Spleen (tissue), 11 donors: ENCODE results near the gene WLS. TPM values are rescaled to one million over a fixed set of nuclear protein-coding genes. Genes with fewer than 3 reads are reported as not detected.

Source experiments
- DNase-seq: peaks from one replicate; pipeline ENCODE4 v3.0.0-alpha.2; 2020
- H3K27ac ChIP-seq, 8 donors: fragments of 200-600 bp; sonication (generic) in 7 of 8; 1 replicate in 4 of 8; 2 replicates in 4 of 8; pipeline versions ENCODE4 v1.5.0 to v1.8.0; 2016 to 2021; ENCODE audit warnings: inconsistent platforms in 4 of 8, mild to moderate bottlenecking in 4 of 8, moderate library complexity in 1 of 8
- H3K27me3 ChIP-seq, 7 donors: fragments of 200-600 bp; sonication (generic) in 6 of 7; replicated peaks in 1 of 7; 1 replicate in 4 of 7; 2 replicates in 3 of 7; pipeline versions ENCODE4 v1.5.0 to v1.8.0; 2016 to 2021; ENCODE audit warnings: inconsistent platforms in 3 of 7, mild to moderate bottlenecking in 1 of 7
- H3K36me3 ChIP-seq, 6 donors: fragments of 200-600 bp; sonication (generic) in 5 of 6; 1 replicate in 4 of 6; 2 replicates in 2 of 6; pipeline versions ENCODE4 v1.5.0 to v1.8.0; 2016 to 2021; ENCODE audit warnings: inconsistent platforms in 2 of 6
- H3K4me1 ChIP-seq, 6 donors: fragments of 200-600 bp; sonication (generic) in 5 of 6; 1 replicate in 3 of 6; 2 replicates in 3 of 6; pipeline versions ENCODE4 v1.5.0 to v1.8.0; 2016 to 2021; ENCODE audit warnings: inconsistent platforms in 3 of 6
- H3K4me3 ChIP-seq, 8 donors: fragments of 200-600 bp; sonication (generic) in 7 of 8; 1 replicate in 4 of 8; 2 replicates in 4 of 8; pipeline versions ENCODE4 v1.5.0 to v1.8.0; 2016 to 2021; ENCODE audit warnings: inconsistent platforms in 4 of 8, mild to moderate bottlenecking in 4 of 8, moderate library complexity in 2 of 8
- H3K9me3 ChIP-seq, 8 donors: fragments of 200-600 bp; sonication (generic) in 7 of 8; 1 replicate in 4 of 8; 2 replicates in 4 of 8; pipeline versions ENCODE4 v1.5.0 to v1.8.0; 2016 to 2021; ENCODE audit warnings: inconsistent platforms in 4 of 8
- POLR2A ChIP-seq, 3 donors: fragments of 450-650 bp; IDR thresholded peaks; one replicate each; pipeline ENCODE4 v1.5.1; 2017; ENCODE audit warnings: antibody characterized with exemption in 3 of 3, mild to moderate bottlenecking in 1 of 3
- POLR2AphosphoS5 ChIP-seq, 3 donors: sonication (generic); formaldehyde crosslinking; IDR thresholded peaks; one replicate each; pipeline ENCODE4 v1.5.1; 2017; ENCODE audit warnings: antibody characterized with exemption in 3 of 3
- WGBS, 5 donors: extraction: QIAGEN DNeasy Blood & Tissue Kit in 3 of 5; methylation state at CpG; one replicate each; pipeline versions ENCODE4 v1.1.5 to v1.1.7; 2013 to 2018; 5-methylcytosine and 5-hydroxymethylcytosine counted together
- intact Hi-C: fragments of 100-400 bp; cut with DNase I; formaldehyde crosslinking; loops from one replicate; pipeline ENCODE4 v1.15.0; 2023; ENCODE audit warnings: low total_unique reads
- polyA plus RNA-seq, 3 donors: library from polyadenylated mRNA; stranded (reverse); fragments of 200-250 nt; gene quantifications; one replicate each; pipeline ENCODE4 v1.2.1, GENCODE V29; 2013
- total RNA-seq, 7 donors: library from RNA; depleted of rRNA in 3 of 7; stranded (reverse); fragments of >200 nt in 3 of 7; fragmentation: NEBNext Ultra II Directional in 4 of 7; extraction: Animal tissue kit (Norgen Biotek cat#: 25700) in 4 of 7; gene quantifications; one replicate each; pipeline versions ENCODE4 v1.1.0 to v1.2.1, GENCODE V29; 2016 to 2021
- TF ChIP-seq, protein P1 (sequence below), 11 experiments: fragments of 200-600 bp in 7 of 11; fragments of 450-650 bp in 4 of 11; sonication (generic) in 4 of 11; IDR thresholded peaks in 8 of 11; conservative IDR thresholded peaks in 3 of 11; 1 replicate in 7 of 11; 2 replicates in 4 of 11; pipeline versions ENCODE4 v1.4.0 to v1.8.0; 2016 to 2021; ENCODE audit warnings: antibody characterized with exemption in 11 of 11, inconsistent platforms in 4 of 11, mild to moderate bottlenecking in 1 of 11
- donor health status: healthy with polysubstance abuse.
- donor health status: DM: no; HTN: no; CAD: no; lungs with moderate emphysema.
- donor health status: DM: no; HTN: no; CAD: no.
- donor health status: Bipolar disorder and iron deficiency.
- donor health status: healthy.
- donor health status: DM: no; HTN: no; CAD: no.
- donor health status: DM: yes; HTN: yes; CAD: no.

Gene WLS
- total and polyA plus RNA-seq, 10 donors = 5.6 to 67.2 (median 53.2) TPM

DNA sequence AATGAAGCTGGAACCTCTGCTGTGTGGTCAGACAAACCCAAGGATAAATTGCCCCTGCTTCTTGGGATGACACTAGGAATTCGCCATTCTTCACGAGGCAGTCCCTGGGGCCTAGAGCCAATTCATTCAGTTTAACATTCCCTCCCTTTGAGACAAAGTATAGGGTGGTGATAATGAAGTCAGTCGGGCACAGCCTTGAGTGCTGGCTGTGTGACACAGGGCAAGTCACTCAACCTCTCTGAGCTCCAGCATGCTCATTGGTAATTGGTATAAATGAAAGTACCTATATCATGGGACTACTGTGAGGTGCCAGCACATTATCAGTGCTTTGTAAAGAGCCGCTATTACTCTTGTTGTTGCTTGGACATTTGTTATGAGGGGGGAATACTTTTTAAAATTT, 117.0 kb downstream of the WLS start:
- intact Hi-C loops = loop anchor here (5.0 to 10.0 kb wide), 4 partner anchors 261 to 1619 kb away; no protein-coding TSS in a partner anchor
- 78 to 92% (median 86%) methylated on average over 4 of the region's 4 CpGs for WGBS, 5 donors
- DNase-seq = no peak
- peaks cover 0 to 20% (median 8%) of the 10 kb centered on the region in 6 donors for H3K4me1 ChIP-seq
- TF ChIP-seq, protein P1, sequence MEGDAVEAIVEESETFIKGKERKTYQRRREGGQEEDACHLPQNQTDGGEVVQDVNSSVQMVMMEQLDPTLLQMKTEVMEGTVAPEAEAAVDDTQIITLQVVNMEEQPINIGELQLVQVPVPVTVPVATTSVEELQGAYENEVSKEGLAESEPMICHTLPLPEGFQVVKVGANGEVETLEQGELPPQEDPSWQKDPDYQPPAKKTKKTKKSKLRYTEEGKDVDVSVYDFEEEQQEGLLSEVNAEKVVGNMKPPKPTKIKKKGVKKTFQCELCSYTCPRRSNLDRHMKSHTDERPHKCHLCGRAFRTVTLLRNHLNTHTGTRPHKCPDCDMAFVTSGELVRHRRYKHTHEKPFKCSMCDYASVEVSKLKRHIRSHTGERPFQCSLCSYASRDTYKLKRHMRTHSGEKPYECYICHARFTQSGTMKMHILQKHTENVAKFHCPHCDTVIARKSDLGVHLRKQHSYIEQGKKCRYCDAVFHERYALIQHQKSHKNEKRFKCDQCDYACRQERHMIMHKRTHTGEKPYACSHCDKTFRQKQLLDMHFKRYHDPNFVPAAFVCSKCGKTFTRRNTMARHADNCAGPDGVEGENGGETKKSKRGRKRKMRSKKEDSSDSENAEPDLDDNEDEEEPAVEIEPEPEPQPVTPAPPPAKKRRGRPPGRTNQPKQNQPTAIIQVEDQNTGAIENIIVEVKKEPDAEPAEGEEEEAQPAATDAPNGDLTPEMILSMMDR (IDR thresholded peaks at IDR 0.05 in 8 of 11, conservative IDR thresholded peaks at IDR 0.05 in 3 of 11) = no peak
- TF ChIP-seq POLR2A (IDR thresholded peaks at IDR 0.05) = no peak
- TF ChIP-seq POLR2AphosphoS5 (IDR thresholded peaks at IDR 0.05) = no peak
- H3K27ac ChIP-seq = no peak overlapping the region
- no peak overlapping the region for H3K4me3 ChIP-seq
- no peaks in the 10 kb centered on the region for H3K9me3 ChIP-seq
- H3K36me3 ChIP-seq = no peaks in the 10 kb centered on the region
- H3K27me3 ChIP-seq = no peaks in the 10 kb centered on the region

DNA sequence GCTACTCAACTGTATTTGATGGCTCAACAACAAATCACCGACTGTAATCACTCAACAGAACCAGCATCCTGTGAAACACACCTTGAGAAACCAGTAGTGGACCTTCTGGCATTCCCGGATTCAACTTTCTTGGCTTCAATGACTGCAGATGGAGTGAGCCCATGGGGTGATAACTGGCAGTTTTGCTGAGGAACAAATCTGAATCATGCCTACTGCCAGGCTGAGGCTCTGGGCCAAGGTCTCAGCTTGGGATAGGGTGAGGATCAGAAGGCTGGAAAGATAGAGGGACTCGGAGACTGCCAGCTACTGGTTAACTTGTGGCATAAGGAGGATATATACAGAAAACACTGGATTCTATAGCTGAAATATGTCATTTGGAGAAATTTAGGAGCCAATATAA, 118.4 kb downstream of the WLS start:
- Histone ChIP-seq H3K27me3 (no peaks in the 10 kb centered on the region), H3K36me3 (no peaks in the 10 kb centered on the region), H3K9me3 (no peaks in the 10 kb centered on the region), H3K4me1 (peaks cover 0 to 17% (median 8%) of the 10 kb centered on the region in 6 donors), H3K4me3 (no peak overlapping the region), H3K27ac (no peak overlapping the region)
- TF ChIP-seq, protein P1 (IDR thresholded peaks at IDR 0.05 in 8 of 11, conservative IDR thresholded peaks at IDR 0.05 in 3 of 11) = no peak
- TF ChIP-seq POLR2AphosphoS5 (IDR thresholded peaks at IDR 0.05) (no peak), POLR2A (IDR thresholded peaks at IDR 0.05) (no peak)
- 80 to 95% (median 92%) methylated on average over 3 of the region's 3 CpGs for WGBS, 5 donors
- DNase-seq = no peak
- intact Hi-C loops = loop anchor here (10.0 kb wide), 3 partner anchors 259 to 1621 kb away; no protein-coding TSS in a partner anchor

GRCh38 chr1:68112835-68113243, 119.5 kb downstream of the WLS start:
- intact Hi-C loops = loop anchor here (10.0 kb wide), 3 partner anchors 258 to 1622 kb away; no protein-coding TSS in a partner anchor
- no peak for DNase-seq
- 39 to 60% (median 53%) methylated on average over 7 of the region's 7 CpGs for WGBS, 5 donors

DNA sequence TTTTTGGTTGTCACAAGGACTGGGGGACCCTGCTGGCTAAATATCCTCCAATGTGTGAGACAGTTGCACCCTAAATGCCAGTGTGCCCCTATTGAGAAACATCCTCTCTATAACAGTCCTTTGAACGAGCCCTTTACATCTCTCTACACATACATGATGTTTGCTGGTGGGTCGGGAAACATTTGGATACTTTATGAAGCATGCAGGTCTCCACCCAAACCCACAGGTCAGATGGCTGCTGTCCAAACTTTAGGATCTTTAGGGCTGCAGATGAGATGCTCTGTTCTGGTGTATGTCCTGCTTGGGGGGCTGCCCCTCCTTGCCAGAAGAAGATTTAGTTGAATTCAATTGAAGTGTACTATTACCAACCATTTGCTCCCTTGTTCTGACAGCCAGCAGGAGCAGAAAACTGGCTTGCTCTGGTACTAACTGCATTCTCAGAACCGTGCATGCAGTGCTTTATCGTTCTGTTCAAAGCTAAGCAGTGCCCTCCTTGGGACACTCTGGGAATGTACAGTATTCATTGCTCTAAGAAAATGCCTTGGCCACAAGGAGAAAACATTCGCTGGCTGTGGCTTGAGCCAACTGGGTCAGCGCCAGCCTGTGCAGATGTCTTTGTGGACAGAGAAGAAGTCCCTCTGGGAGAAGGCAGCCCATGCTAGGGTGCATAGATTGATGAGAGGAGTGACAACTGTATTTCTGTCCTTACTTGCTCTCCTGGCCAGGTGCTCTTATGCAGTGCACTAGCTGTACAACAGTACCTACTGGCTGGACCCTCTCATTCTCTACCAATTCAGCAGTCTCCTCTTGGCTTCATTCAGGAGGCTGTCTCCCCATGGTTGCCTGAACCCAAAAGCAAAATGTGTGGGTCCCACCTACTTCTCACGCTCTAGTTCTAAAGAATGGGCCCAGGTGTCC, 120.5 kb downstream of the WLS start:
- TF ChIP-seq POLR2AphosphoS5 (IDR thresholded peaks at IDR 0.05) = no peak
- TF ChIP-seq, protein P1 (IDR thresholded peaks at IDR 0.05 in 8 of 11, conservative IDR thresholded peaks at IDR 0.05 in 3 of 11) = peak in 8 of 11 experiments; percentile 7 to 58 (median 42)
- intact Hi-C loops = loop anchor here (10.0 kb wide), 3 partner anchors 257 to 1623 kb away; no protein-coding TSS in a partner anchor
- WGBS, 5 donors = 35 to 49% (median 38%) methylated on average over 7 of the region's 7 CpGs

More at GRCh38 chr1:68112835-68113243, 119.5 kb downstream of the WLS start:
- H3K9me3 ChIP-seq = no peaks in the 10 kb centered on the region
- H3K4me1 ChIP-seq = peaks cover 0 to 17% (median 8%) of the 10 kb centered on the region in 6 donors
- no peaks in the 10 kb centered on the region for H3K27me3 ChIP-seq
- H3K4me3 ChIP-seq = no peak overlapping the region
- H3K36me3 ChIP-seq = no peaks in the 10 kb centered on the region
- TF ChIP-seq POLR2AphosphoS5 (IDR thresholded peaks at IDR 0.05) (peak in 1 of 3 donors; percentile 67), POLR2A (IDR thresholded peaks at IDR 0.05) (no peak)
- peak overlapping the region in 4 of 8 donors; percentile 23 to 51 (median 40) for H3K27ac ChIP-seq

More for the DNA sequence above, 120.5 kb downstream of the WLS start:
- peak overlapping the region in 1 of 8 donors; percentile 4 for H3K27ac ChIP-seq
- DNase-seq = no peak
- no peaks in the 10 kb centered on the region for H3K27me3 ChIP-seq
- H3K4me1 ChIP-seq = peaks cover 0 to 10% (median 3%) of the 10 kb centered on the region in 6 donors
- no peaks in the 10 kb centered on the region for H3K9me3 ChIP-seq
- H3K36me3 ChIP-seq = no peaks in the 10 kb centered on the region
- no peak overlapping the region for H3K4me3 ChIP-seq
